ENCODE results near the gene DDX25. TPM values are rescaled to one million over a fixed set of nuclear protein-coding genes. Genes with fewer than 3 reads are reported as not detected.
A peak's percentile ranks its signal among the peaks of the same experiment; 100 is the strongest.
"Not testable (repeated sequence)": the region's sequence is repeated elsewhere in the genome, so short reads cannot be mapped to it uniquely, and the experiment has no call there.

The DDX25 gene
- not detected in 2 replicates for total RNA-seq (2013; cell fraction: nucleolus; rRNA removed)
- total RNA-seq (2014; rRNA removed) (not detected in 2 replicates), total RNA-seq (2014; rRNA removed; fragmentation: Illumina TruSeq; extraction: Trizol) (not detected in 2 replicates), total RNA-seq (2021) (not detected in 2 replicates), polyA plus RNA-seq (2011; rRNA removed) (0.05 TPM in 1 of 2 replicates, not detected in the other), polyA plus RNA-seq (2014; fragmentation: Illumina TruSeq; extraction: Trizol) (0.13 TPM in 1 of 2 replicates, not detected in the other), polyA plus RNA-seq (2014; fragmentation: Nextera tagmentation; extraction: Ambion mirVana) (not detected), polyA plus RNA-seq (2014; rRNA removed) (not detected in 2 replicates), polyA plus RNA-seq (2016; fragmentation: Nextera tagmentation; extraction: Ambion mirVana) (not detected), polyA minus RNA-seq (2011; rRNA and poly(A)+ RNA removed) (not detected in 2 replicates), Bru-seq, nascent RNA (percentile 26 among the genes with signal in this experiment), BruChase-seq, experiment 1, labeled RNA remaining after a 6-hour chase (percentile 24 among the genes with signal in this experiment), BruChase-seq, experiment 2, labeled RNA remaining after a 2-hour chase (percentile 28 among the genes with signal in this experiment)
- not detected for polyA plus RNA-seq (2011; ENCODE audit: low read depth)
- polyA plus RNA-seq (2011; cell fraction: cytosol; rRNA removed) = 0.01 TPM in 1 of 2 replicates, not detected in the other
- 0.03 and 0.04 TPM in 2 replicates for polyA plus RNA-seq (2011; cell fraction: nucleus; rRNA removed)
- not detected in 2 replicates for polyA plus RNA-seq (2012)
- polyA minus RNA-seq (2011; cell fraction: cytosol; rRNA and poly(A)+ RNA removed) = not detected in 2 replicates
- not detected in 2 replicates for polyA minus RNA-seq (2011; cell fraction: nucleus; rRNA and poly(A)+ RNA removed)
- long read RNA-seq, experiment 1 = 0 reads
- long read RNA-seq, experiment 2 = 0 reads

DNA sequence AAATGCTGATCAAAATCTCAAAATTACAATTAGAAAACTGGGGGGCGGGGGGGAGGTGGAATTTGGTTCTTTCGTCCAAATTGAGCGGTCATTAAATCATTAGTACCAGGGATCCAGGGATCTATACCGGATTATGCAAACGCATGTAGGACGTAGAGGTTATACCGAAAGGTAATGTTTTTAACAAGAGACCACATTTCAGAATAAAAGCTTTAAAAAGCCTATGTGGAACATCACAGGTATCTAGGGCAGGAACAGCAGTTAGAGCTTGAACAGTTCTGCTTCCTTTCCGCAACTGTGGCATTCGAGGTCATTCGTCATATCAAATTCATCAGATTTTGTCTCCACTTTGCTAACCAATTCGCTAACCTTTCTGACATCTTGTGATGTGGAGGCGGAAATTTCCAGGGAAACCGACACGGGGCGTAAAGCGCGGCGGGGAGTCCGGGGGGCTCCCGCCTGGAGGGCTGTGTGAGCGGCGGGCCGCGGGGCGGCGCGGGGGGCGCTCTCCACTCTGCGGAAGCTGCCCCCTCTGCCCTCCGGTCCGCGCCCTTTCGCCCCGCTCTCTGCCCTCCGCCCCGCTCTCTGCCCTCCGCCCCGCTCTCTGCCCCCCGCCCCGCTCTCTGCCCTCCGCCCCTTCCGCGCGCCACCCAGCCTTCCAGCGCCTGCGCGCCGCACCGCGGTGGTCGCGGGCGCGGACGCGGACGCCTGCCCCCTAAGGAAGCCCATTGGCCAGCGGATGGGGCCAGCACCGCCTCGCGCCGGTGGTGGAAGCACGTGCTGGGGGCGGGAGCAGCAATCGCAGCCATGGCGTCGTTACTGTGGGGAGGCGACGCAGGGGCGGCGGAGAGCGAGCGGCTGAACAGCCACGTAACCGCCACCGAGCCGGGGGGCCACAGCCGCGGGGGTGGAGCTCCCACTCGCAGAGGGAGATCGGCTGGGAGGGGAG lies at the start of gene DDX25:
Gene DDX25 (plus strand): TSS at position 798 of the 949 bp plus-strand sequence. CDS start 10 bp downstream, at position 808.
- peaks cover 8% of the 10 kb centered on the region for H3K79me2 ChIP-seq (ENCODE audit: control insufficient read depth, insufficient read depth, low read length)
- in situ Hi-C loops (cut with MboI) (no loop called here), intact Hi-C loops (cut with micrococcal nuclease; ENCODE audit: unreplicated experiment) (no loop called here)
- no peak within 1 kb of the TSS for H3K9ac ChIP-seq (ENCODE audit: control insufficient read depth, insufficient read depth, low read length)
- H2AFZ ChIP-seq (ENCODE audit: control insufficient read depth, low read depth, low read length) = no peak within 1 kb of the TSS
- H3K27ac ChIP-seq (ENCODE audit: control insufficient read depth, insufficient read depth) = no peak within 1 kb of the TSS
- DNase-seq (ENCODE audit: low read depth, low spot score) = no peak
- ChIA-PET RAD21 (ENCODE audit: unreplicated experiment) (interaction anchor here (1.0 kb wide), 3 partner anchors 10 to 16 kb away, joined by 3 to 8 read pairs (median 4); partner anchors contain the start of gene HYLS1), CTCF (interaction anchor here (1.4 to 1.7 kb wide), 3 partner anchors 16 to 290 kb away, joined by 4 to 10 read pairs (median 5); partner anchors contain the start of gene HYLS1), POLR2A (interaction anchor here (0.9 to 2.1 kb wide), 2 partner anchors 17 to 312 kb away, joined by 7 to 13 read pairs; partner anchors contain the start of genes HYLS1 and STT3A), SMC1A (ENCODE audit: uncharacterized antibody, unreplicated experiment) (interaction anchor here (1.7 kb wide), 1 partner anchor 18 kb away, joined by 3 read pairs; no protein-coding TSS in a partner anchor)
- TF ChIP-seq POLR2A (IDR thresholded peaks at IDR 0.05; ENCODE audit: low read depth, low read length) (peak; percentile 32; the same call in 1 of the 2 replicates), BHLHE40 (IDR thresholded peaks at IDR 0.05; ENCODE audit: borderline replicate concordance in 1 of 2, low read depth in 2 of 2, low read length in 1 of 2) (0 out of 4 replicates have a peak, but pooled peaks of 1 of the 2 experiments have one; percentile 10), TAF1 (IDR thresholded peaks at IDR 0.05; ENCODE audit: borderline replicate concordance, low read depth, low read length) (no peak)
- TF ChIP-seq, protein P1, sequence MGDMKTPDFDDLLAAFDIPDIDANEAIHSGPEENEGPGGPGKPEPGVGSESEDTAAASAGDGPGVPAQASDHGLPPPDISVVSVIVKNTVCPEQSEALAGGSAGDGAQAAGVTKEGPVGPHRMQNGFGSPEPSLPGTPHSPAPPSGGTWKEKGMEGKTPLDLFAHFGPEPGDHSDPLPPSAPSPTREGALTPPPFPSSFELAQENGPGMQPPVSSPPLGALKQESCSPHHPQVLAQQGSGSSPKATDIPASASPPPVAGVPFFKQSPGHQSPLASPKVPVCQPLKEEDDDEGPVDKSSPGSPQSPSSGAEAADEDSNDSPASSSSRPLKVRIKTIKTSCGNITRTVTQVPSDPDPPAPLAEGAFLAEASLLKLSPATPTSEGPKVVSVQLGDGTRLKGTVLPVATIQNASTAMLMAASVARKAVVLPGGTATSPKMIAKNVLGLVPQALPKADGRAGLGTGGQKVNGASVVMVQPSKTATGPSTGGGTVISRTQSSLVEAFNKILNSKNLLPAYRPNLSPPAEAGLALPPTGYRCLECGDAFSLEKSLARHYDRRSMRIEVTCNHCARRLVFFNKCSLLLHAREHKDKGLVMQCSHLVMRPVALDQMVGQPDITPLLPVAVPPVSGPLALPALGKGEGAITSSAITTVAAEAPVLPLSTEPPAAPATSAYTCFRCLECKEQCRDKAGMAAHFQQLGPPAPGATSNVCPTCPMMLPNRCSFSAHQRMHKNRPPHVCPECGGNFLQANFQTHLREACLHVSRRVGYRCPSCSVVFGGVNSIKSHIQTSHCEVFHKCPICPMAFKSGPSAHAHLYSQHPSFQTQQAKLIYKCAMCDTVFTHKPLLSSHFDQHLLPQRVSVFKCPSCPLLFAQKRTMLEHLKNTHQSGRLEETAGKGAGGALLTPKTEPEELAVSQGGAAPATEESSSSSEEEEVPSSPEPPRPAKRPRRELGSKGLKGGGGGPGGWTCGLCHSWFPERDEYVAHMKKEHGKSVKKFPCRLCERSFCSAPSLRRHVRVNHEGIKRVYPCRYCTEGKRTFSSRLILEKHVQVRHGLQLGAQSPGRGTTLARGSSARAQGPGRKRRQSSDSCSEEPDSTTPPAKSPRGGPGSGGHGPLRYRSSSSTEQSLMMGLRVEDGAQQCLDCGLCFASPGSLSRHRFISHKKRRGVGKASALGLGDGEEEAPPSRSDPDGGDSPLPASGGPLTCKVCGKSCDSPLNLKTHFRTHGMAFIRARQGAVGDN (IDR thresholded peaks at IDR 0.05) = no peak
- no peak for FAIRE-seq
- H3K36me3 ChIP-seq (ENCODE audit: control insufficient read depth in 2 of 2, insufficient read depth in 2 of 2, low read length in 1 of 2) = peaks cover 4 to 13% of the 10 kb centered on the region in 2 experiments
- BruUV-seq (replicated peaks) = no TSS peak
- ATAC-seq = no peak
- H3K4me3 ChIP-seq = no peak within 1 kb of the TSS; the same call in 1 of the 2 replicates
- peaks cover 1% of the 10 kb centered on the region; the same call in 2 of the 3 replicates for H3K9me3 ChIP-seq (replicated peaks; ENCODE audit: control insufficient read depth, insufficient read depth, low read length)
- WGBS (ENCODE audit: insufficient coverage, insufficient replicate concordance, low lambda C conversion rate, missing lambda C conversion rate) = 67% methylated on average over 53 of the region's 81 CpGs
- H3K4me1 ChIP-seq (ENCODE audit: control insufficient read depth, insufficient read depth, low read length) = peaks cover 4% of the 10 kb centered on the region; the same call in 1 of the 2 replicates
- peak within 1 kb of the TSS; percentile 45 for H3K4me2 ChIP-seq (ENCODE audit: control insufficient read depth, insufficient read depth)
- H4K20me1 ChIP-seq (ENCODE audit: control insufficient read depth, insufficient read depth) = no peaks in the 10 kb centered on the region
- H3K27me3 ChIP-seq (replicated peaks in 1 of 2; ENCODE audit: control insufficient read depth in 2 of 2, insufficient read depth in 2 of 2, low read length in 1 of 2) = peaks cover 3 to 7% of the 10 kb centered on the region in 2 experiments; a peak in 3 of 4 replicates

DNA sequence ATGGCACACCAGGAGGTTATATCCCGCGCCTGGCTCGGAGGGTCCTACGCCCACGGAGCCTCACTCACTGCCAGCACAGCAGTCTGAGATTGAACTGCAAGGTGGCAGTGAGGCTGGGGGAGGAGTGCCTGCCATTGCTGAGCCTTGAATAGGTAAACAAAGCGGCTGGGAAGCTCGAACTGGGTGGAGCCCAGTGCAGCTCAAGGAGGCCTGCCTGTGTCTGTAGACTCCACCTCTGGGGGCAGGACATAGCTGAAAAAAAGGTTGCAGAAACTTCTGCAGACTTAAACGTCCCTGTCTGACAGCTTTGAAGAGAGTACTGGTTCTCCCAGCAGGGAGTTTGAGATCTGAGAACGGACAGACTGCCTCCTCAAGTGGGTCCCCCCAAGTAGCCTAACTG lies 46.6 kb upstream of the DDX25 start:
- H3K9ac ChIP-seq (ENCODE audit: control insufficient read depth, insufficient read depth, low read length); H3K36me3 ChIP-seq (ENCODE audit: control insufficient read depth in 2 of 2, insufficient read depth in 2 of 2, low read length in 1 of 2); ATAC-seq; DNase-seq (ENCODE audit: low read depth, low spot score); H4K20me1 ChIP-seq (ENCODE audit: control insufficient read depth, insufficient read depth); CTCF ChIA-PET; intact Hi-C loops (cut with micrococcal nuclease; ENCODE audit: unreplicated experiment); RAD21 ChIA-PET (ENCODE audit: unreplicated experiment); FAIRE-seq; H3K27me3 ChIP-seq (replicated peaks in 1 of 2; ENCODE audit: control insufficient read depth in 2 of 2, insufficient read depth in 2 of 2, low read length in 1 of 2); H3K27ac ChIP-seq (ENCODE audit: control insufficient read depth, insufficient read depth); POLR2A ChIA-PET; H3K9me3 ChIP-seq (replicated peaks; ENCODE audit: control insufficient read depth, insufficient read depth, low read length); BruUV-seq (replicated peaks); SMC1A ChIA-PET (ENCODE audit: uncharacterized antibody, unreplicated experiment); H3K4me3 ChIP-seq; H3K4me2 ChIP-seq (ENCODE audit: control insufficient read depth, insufficient read depth); H3K79me2 ChIP-seq (ENCODE audit: control insufficient read depth, insufficient read depth, low read length); H2AFZ ChIP-seq (ENCODE audit: control insufficient read depth, low read depth, low read length); H3K4me1 ChIP-seq (ENCODE audit: control insufficient read depth, insufficient read depth, low read length); in situ Hi-C loops (cut with MboI): not testable (repeated sequence)
- WGBS (ENCODE audit: insufficient coverage, insufficient replicate concordance, low lambda C conversion rate, missing lambda C conversion rate) = 68% methylated on average over 9 of the region's 9 CpGs

All from GM12878 (cell line).